Large intestine (tissue), 3 donors: ENCODE data around the gene MYO9B. TPM values are rescaled to one million over a fixed set of nuclear protein-coding genes. Genes with fewer than 3 reads are reported as not detected.
"Not testable (repeated sequence)": the region's sequence is repeated elsewhere in the genome, so short reads cannot be mapped to it uniquely, and the experiment has no call there.

Source experiments
- DNase-seq, 2 donors: peaks; one replicate each; pipeline versions ENCODE4 v3.0.0 to v3.0.0-alpha.2; 2013
- H3K27ac ChIP-seq: one replicate; pipeline ENCODE4 v1.5.1; 2013; ENCODE audit warnings: low read length
- H3K27me3 ChIP-seq: 2 replicates; pipeline ENCODE4 v1.6.1; 2013; ENCODE audit warnings: low read length; ENCODE audit not compliant: control insufficient read depth, insufficient read depth
- H3K36me3 ChIP-seq: 2 replicates; pipeline ENCODE4 v1.6.1; 2013; ENCODE audit warnings: low read length; ENCODE audit not compliant: control insufficient read depth, insufficient read depth
- H3K4me1 ChIP-seq: one replicate; pipeline ENCODE4 v1.6.1; 2013; ENCODE audit warnings: low read length; ENCODE audit not compliant: control insufficient read depth, insufficient read depth
- H3K4me3 ChIP-seq: one replicate; pipeline ENCODE4 v1.5.1; 2013; ENCODE audit warnings: low read length
- H3K9me3 ChIP-seq: one replicate; pipeline ENCODE4 v1.6.1; 2013; ENCODE audit warnings: mild to moderate bottlenecking, low read depth, low read length, moderate library complexity; ENCODE audit not compliant: control insufficient read depth
- WGBS: methylation state at CpG from one replicate; pipeline ENCODE4 v1.1.5; 2013; ENCODE audit warnings: low lambda C conversion rate; ENCODE audit not compliant: insufficient coverage; 5-methylcytosine and 5-hydroxymethylcytosine counted together
- polyA plus RNA-seq: library from polyadenylated mRNA; unstranded; fragments of 120-200 nt; gene quantifications from one replicate; pipeline ENCODE4 v1.2.1, GENCODE V29; 2013

The MYO9B gene
- polyA plus RNA-seq, 1 donor = 49.8 TPM

GRCh38 chr19:17159466-17160393, 84.2 kb downstream of the MYO9B start:
- Histone ChIP-seq H3K36me3 (peaks cover 63% of the 10 kb centered on the region), H3K9me3 (no peaks in the 10 kb centered on the region), H3K27me3 (no peaks in the 10 kb centered on the region), H3K4me1 (no peaks in the 10 kb centered on the region), H3K27ac (no peak overlapping the region), H3K4me3 (no peak overlapping the region)
- no CpG with 5 or more reads among the region's 9 CpGs for WGBS
- DNase-seq = peak; percentile 34 to 55

- whole genome bisulfite sequencing = no CpG with 5 or more reads among the region's 18 CpGs
- H3K9me3 ChIP-seq = no peaks in the 10 kb centered on the region
- peaks cover 66% of the 10 kb centered on the region for H3K36me3 ChIP-seq
- H3K4me3 ChIP-seq = no peak overlapping the region
- H3K4me1 ChIP-seq = no peaks in the 10 kb centered on the region
- H3K27ac ChIP-seq = no peak overlapping the region
- no peak for DNase-seq
- no peaks in the 10 kb centered on the region for H3K27me3 ChIP-seq
Measured at GRCh38 chr19:17160908-17161307, 85.3 kb downstream of the MYO9B start.

GRCh38 chr19:17162131-17162530, 86.6 kb downstream of the MYO9B start:
- H3K27me3 ChIP-seq, DNase-seq, H3K4me1 ChIP-seq, H3K9me3 ChIP-seq, H3K4me3 ChIP-seq, H3K27ac ChIP-seq: not testable (repeated sequence)
- no CpG with 5 or more reads among the region's 14 CpGs for WGBS
- H3K36me3 ChIP-seq = peaks cover 61% of the 10 kb centered on the region

- no peaks in the 10 kb centered on the region for H3K4me1 ChIP-seq
- H3K36me3 ChIP-seq = peaks cover 61% of the 10 kb centered on the region
- H3K27ac ChIP-seq = no peak overlapping the region
- no peak for DNase-seq
- WGBS = no CpG with 5 or more reads among the region's 6 CpGs
- no peak overlapping the region for H3K4me3 ChIP-seq
- no peaks in the 10 kb centered on the region for H3K9me3 ChIP-seq
- no peaks in the 10 kb centered on the region for H3K27me3 ChIP-seq
Measured at GRCh38 chr19:17162580-17162979, 87.0 kb downstream of the MYO9B start.

- Histone ChIP-seq H3K9me3 (no peaks in the 10 kb centered on the region), H3K36me3 (peaks cover 68% of the 10 kb centered on the region)
- no CpG with 5 or more reads among the region's 4 CpGs for WGBS
Measured at GRCh38 chr19:17163652-17164051, 88.1 kb downstream of the MYO9B start.

GRCh38 chr19:17164639-17165038, 89.1 kb downstream of the MYO9B start:
- H3K27ac ChIP-seq = no peak overlapping the region
- H3K4me3 ChIP-seq = no peak overlapping the region
- no CpG with 5 or more reads among the region's 7 CpGs for WGBS
- no peak for DNase-seq
- no peaks in the 10 kb centered on the region for H3K4me1 ChIP-seq
- H3K9me3 ChIP-seq = no peaks in the 10 kb centered on the region
- H3K27me3 ChIP-seq = no peaks in the 10 kb centered on the region
- peaks cover 67% of the 10 kb centered on the region for H3K36me3 ChIP-seq

More at GRCh38 chr19:17163652-17164051, 88.1 kb downstream of the MYO9B start:
- Histone ChIP-seq H3K27ac (no peak overlapping the region), H3K4me1 (no peaks in the 10 kb centered on the region), H3K27me3 (no peaks in the 10 kb centered on the region), H3K4me3 (no peak overlapping the region)
- DNase-seq = no peak

- no CpG with 5 or more reads among the region's 5 CpGs for WGBS
Measured at GRCh38 chr19:17165715-17166114, 90.1 kb downstream of the MYO9B start.

GRCh38 chr19:17170538-17171297, 95.1 kb downstream of the MYO9B start:
- H3K4me3 ChIP-seq = no peak overlapping the region
- no peak overlapping the region for H3K27ac ChIP-seq
- peaks cover 59% of the 10 kb centered on the region for H3K36me3 ChIP-seq
- WGBS = 100% methylated on average over 3 of the region's 13 CpGs
- no peak for DNase-seq
- H3K4me1 ChIP-seq = no peaks in the 10 kb centered on the region
- no peaks in the 10 kb centered on the region for H3K27me3 ChIP-seq
- H3K9me3 ChIP-seq = no peaks in the 10 kb centered on the region

More at GRCh38 chr19:17165715-17166114, 90.1 kb downstream of the MYO9B start:
- peaks cover 67% of the 10 kb centered on the region for H3K36me3 ChIP-seq
- no peak overlapping the region for H3K4me3 ChIP-seq
- no peaks in the 10 kb centered on the region for H3K4me1 ChIP-seq
- no peak overlapping the region for H3K27ac ChIP-seq
- no peaks in the 10 kb centered on the region for H3K9me3 ChIP-seq
- no peak for DNase-seq
- no peaks in the 10 kb centered on the region for H3K27me3 ChIP-seq

- WGBS = no CpG with 5 or more reads among the region's 8 CpGs
- H3K36me3 ChIP-seq = peaks cover 57% of the 10 kb centered on the region
Measured at GRCh38 chr19:17171874-17172273, 96.3 kb downstream of the MYO9B start.

GRCh38 chr19:17172624-17173345, 97.2 kb downstream of the MYO9B start:
- no CpG with 5 or more reads among the region's 33 CpGs for WGBS
- H3K4me1 ChIP-seq = no peaks in the 10 kb centered on the region
- no peak overlapping the region for H3K4me3 ChIP-seq
- no peaks in the 10 kb centered on the region for H3K9me3 ChIP-seq
- no peak for DNase-seq
- H3K36me3 ChIP-seq = peaks cover 57% of the 10 kb centered on the region
- no peak overlapping the region for H3K27ac ChIP-seq
- H3K27me3 ChIP-seq = no peaks in the 10 kb centered on the region

More at GRCh38 chr19:17171874-17172273, 96.3 kb downstream of the MYO9B start:
- Histone ChIP-seq H3K27ac (no peak overlapping the region), H3K27me3 (no peaks in the 10 kb centered on the region), H3K4me1 (no peaks in the 10 kb centered on the region), H3K4me3 (no peak overlapping the region), H3K9me3 (no peaks in the 10 kb centered on the region)
- DNase-seq = no peak
